Neural cell (in vitro differentiated cells): ENCODE measurements around the gene KLHL30.

ENCODE experiments used
- CTCF ChIP-seq: fragments of 450-650 bp; IDR thresholded peaks from 2 replicates; pipeline ENCODE4 v1.5.1; 2014; ENCODE audit warnings: antibody characterized with exemption, mild to moderate bottlenecking, moderate library complexity; ENCODE audit not compliant: poor library complexity, severe bottlenecking
- EP300 ChIP-seq: fragments of 450-650 bp; conservative IDR thresholded peaks from 2 replicates; pipeline ENCODE4 v1.6.1; 2014; ENCODE audit warnings: antibody characterized with exemption, mild to moderate bottlenecking, moderate library complexity; ENCODE audit not compliant: poor library complexity, severe bottlenecking
- EZH2 ChIP-seq: fragments of 200-600, 300-800 bp; shearing (Covaris generic), sonication (generic); IDR thresholded peaks from 2 replicates; pipeline ENCODE4 v1.6.1; 2014; ENCODE audit warnings: antibody characterized with exemption, low read length, borderline replicate concordance, mild to moderate bottlenecking; ENCODE audit not compliant: insufficient read depth, poor library complexity, severe bottlenecking
- POLR2AphosphoS5 ChIP-seq: IDR thresholded peaks from 2 replicates; pipeline ENCODE4 v1.6.1; 2012
- RAD21 ChIP-seq: fragments of 450-650 bp; conservative IDR thresholded peaks from 2 replicates; pipeline ENCODE4 v1.6.1; 2014; ENCODE audit warnings: antibody characterized with exemption, mild to moderate bottlenecking, moderate library complexity
- REST ChIP-seq: IDR thresholded peaks from 2 replicates; pipeline ENCODE4 v1.6.1; 2012; ENCODE audit warnings: borderline replicate concordance
- SMC3 ChIP-seq: fragments of 450-650 bp; conservative IDR thresholded peaks from 2 replicates; pipeline ENCODE4 v1.6.1; 2014; ENCODE audit warnings: antibody characterized with exemption, mild to moderate bottlenecking, moderate library complexity; ENCODE audit not compliant: poor library complexity
- TAF1 ChIP-seq: IDR thresholded peaks from 2 replicates; pipeline ENCODE4 v1.6.1; 2012; ENCODE audit warnings: low read depth

GRCh38 chr2:238148981-238149380 is 10.5 kb downstream of the KLHL30 start:
- TF ChIP-seq EP300 (no peak), CTCF (no peak), EZH2 (no peak), REST (no peak), POLR2AphosphoS5 (no peak), SMC3 (no peak), RAD21 (no peak), TAF1 (no peak)
